Loucy (cell line): ENCODE results near the gene ZNF865.

ENCODE experiments used
- EZH2phosphoT487 ChIP-seq: fragments of 200-600 bp; IDR thresholded peaks from 2 replicates; pipeline ENCODE4 v1.6.1; 2018; ENCODE audit warnings: antibody characterized with exemption, mild to moderate bottlenecking, moderate library complexity, borderline replicate concordance
- TF ChIP-seq, protein P1 (sequence below): fragments of 200-600 bp; sonication (generic); conservative IDR thresholded peaks from 2 replicates; pipeline ENCODE4 v1.5.1; 2014; ENCODE audit warnings: mild to moderate bottlenecking, antibody characterized with exemption, low read length

DNA sequence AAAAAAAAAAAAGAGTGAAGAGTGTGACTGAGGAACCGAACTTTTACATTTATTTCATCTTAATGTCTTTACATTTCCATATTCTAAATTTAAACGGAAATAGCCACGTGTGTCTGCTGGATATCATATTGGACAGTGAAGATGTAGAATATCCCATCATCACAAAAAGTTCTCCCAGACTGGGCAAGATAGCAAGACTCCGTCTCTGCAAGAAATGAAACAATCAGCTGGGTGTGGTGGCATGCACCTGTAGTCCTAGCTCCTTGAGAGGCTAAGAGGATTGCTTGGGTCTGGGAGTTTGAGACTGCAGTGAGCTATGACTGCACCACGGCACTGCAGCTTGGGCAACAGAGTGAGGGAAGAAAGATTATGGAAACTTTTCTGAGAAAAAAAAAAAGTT, 28.7 kb upstream of the ZNF865 start:
- TF ChIP-seq, protein P1, sequence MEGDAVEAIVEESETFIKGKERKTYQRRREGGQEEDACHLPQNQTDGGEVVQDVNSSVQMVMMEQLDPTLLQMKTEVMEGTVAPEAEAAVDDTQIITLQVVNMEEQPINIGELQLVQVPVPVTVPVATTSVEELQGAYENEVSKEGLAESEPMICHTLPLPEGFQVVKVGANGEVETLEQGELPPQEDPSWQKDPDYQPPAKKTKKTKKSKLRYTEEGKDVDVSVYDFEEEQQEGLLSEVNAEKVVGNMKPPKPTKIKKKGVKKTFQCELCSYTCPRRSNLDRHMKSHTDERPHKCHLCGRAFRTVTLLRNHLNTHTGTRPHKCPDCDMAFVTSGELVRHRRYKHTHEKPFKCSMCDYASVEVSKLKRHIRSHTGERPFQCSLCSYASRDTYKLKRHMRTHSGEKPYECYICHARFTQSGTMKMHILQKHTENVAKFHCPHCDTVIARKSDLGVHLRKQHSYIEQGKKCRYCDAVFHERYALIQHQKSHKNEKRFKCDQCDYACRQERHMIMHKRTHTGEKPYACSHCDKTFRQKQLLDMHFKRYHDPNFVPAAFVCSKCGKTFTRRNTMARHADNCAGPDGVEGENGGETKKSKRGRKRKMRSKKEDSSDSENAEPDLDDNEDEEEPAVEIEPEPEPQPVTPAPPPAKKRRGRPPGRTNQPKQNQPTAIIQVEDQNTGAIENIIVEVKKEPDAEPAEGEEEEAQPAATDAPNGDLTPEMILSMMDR = no peak
- TF ChIP-seq EZH2phosphoT487 = no peak
